ENCODE data around the gene FUCA1.

The FUCA1 gene

DNA sequence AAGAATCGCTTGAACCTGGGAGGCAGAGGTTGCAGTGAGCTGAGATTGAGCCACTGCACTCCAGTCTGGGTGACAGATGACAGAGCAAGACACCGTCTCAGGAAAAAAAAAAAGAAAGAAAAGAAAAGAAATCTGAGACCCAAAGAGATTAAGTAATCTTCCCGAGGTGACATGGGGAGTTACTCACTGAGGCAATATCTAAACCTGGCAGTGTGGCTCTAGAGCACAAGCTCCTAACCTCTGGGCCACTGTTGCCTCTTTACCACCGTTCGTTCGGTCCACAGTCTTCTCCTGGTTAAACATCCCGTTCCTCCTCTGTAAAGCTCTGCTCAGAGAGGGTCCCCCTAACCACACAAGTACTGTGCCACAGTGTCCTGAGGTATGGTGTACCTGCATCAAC is 44.3 kb downstream of the FUCA1 start:
- CTCF ChIA-PET, result interaction anchor here (0.8 to 12.2 kb wide), 6 partner anchors 10 to 52 kb away, joined by 3 to 134 read pairs (median 4); no protein-coding TSS in a partner anchor
- POLR2A ChIA-PET, result no interaction called here
- no peak for DNase-seq (ENCODE audit: low read depth, low spot score)
- TF ChIP-seq, protein P1, sequence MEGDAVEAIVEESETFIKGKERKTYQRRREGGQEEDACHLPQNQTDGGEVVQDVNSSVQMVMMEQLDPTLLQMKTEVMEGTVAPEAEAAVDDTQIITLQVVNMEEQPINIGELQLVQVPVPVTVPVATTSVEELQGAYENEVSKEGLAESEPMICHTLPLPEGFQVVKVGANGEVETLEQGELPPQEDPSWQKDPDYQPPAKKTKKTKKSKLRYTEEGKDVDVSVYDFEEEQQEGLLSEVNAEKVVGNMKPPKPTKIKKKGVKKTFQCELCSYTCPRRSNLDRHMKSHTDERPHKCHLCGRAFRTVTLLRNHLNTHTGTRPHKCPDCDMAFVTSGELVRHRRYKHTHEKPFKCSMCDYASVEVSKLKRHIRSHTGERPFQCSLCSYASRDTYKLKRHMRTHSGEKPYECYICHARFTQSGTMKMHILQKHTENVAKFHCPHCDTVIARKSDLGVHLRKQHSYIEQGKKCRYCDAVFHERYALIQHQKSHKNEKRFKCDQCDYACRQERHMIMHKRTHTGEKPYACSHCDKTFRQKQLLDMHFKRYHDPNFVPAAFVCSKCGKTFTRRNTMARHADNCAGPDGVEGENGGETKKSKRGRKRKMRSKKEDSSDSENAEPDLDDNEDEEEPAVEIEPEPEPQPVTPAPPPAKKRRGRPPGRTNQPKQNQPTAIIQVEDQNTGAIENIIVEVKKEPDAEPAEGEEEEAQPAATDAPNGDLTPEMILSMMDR (IDR thresholded peaks at IDR 0.05; ENCODE audit: insufficient read depth, low read length, missing control alignments), result no peak
- no peak overlapping the region; the same call in 1 of the 2 replicates for H3K4me3 ChIP-seq (ENCODE audit: low read depth, low read length)

DNA sequence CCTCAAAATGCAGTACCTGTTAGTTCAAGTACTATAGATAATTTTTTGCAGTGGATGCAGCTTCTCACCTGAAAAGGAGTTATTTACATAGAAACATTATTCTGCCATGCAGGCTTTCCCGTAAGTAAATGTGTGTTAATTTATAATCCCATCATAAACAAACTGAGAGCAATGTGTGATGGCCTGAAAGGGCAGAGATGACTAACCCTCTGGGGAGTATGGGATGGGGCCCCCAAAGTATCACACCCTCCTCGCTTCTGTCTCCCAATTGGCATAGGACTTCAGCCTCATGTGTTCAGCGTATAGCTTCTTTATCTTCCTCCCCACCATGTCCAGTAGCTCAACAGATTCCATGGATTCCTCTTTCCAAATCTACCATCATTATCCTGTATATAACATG is 50.5 kb downstream of the FUCA1 start:
- no peak overlapping the region for H3K4me3 ChIP-seq (ENCODE audit: low read depth, low read length)
- DNase-seq (ENCODE audit: low read depth, low spot score), result no peak
- TF ChIP-seq, protein P1 (IDR thresholded peaks at IDR 0.05; ENCODE audit: insufficient read depth, low read length, missing control alignments), result no peak
- CTCF ChIA-PET, result interaction anchor here (1.1 to 12.2 kb wide), 3 partner anchors 10 to 99 kb away, joined by 3 to 134 read pairs (median 5); no protein-coding TSS in a partner anchor
- POLR2A ChIA-PET, result no interaction called here

DNA sequence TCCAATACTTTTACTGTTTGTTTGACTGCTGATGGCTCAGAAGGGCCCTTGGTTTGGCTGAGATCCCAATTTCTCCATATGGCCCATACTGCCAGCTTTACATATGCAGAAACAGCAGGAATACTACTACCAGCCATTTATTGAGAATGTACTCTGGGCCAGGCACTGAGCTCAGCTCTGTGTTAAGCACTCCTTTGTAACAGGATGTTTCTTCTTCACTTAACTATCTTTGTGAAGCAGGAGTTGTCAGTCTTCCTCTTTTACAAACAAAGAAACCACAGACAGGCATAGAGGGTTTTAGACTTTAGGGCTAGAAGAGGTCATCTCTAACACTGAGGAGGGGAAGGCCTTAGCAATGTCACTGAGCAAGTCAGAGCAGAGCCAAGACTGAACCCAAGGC is 51.2 kb downstream of the FUCA1 start:
- CTCF ChIA-PET, result interaction anchor here (1.1 to 12.2 kb wide), 3 partner anchors 9 to 99 kb away, joined by 3 to 134 read pairs (median 5); no protein-coding TSS in a partner anchor
- H3K4me3 ChIP-seq (ENCODE audit: low read depth, low read length), result no peak overlapping the region
- TF ChIP-seq, protein P1 (IDR thresholded peaks at IDR 0.05; ENCODE audit: insufficient read depth, low read length, missing control alignments), result no peak
- DNase-seq (ENCODE audit: low read depth, low spot score), result no peak
- POLR2A ChIA-PET, result interaction anchor here (0.9 kb wide), 1 partner anchor 9 kb away, joined by 3 read pairs; the partner anchor contains the start of gene HMGCL

DNA sequence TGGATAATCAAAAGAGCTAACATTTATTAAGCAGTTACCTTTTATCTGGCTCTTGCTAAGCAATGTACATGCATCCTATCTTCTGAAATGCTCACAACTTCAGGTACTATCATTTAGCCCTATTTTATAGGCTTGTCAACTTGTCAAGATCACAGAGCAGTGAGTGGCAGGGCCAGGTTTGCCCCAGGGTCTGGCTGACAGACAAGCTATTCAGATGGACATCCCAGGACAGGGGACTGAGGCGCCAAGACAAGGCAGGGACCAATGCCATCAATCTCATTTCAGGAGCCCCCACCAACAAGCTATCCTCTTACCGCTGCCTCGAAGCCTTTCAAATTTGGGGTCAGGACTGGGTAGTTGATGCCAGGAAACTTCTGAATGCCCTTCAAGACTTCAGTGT is 51.7 kb downstream of the FUCA1 start:
- DNase-seq (ENCODE audit: low read depth, low spot score), result no peak
- ChIA-PET CTCF (interaction anchor here (12.2 kb wide), 1 partner anchor 9 kb away, joined by 134 read pairs; no protein-coding TSS in a partner anchor), POLR2A (interaction anchor here (0.9 kb wide), 1 partner anchor 9 kb away, joined by 3 read pairs; the partner anchor contains the start of gene HMGCL)
- H3K4me3 ChIP-seq (ENCODE audit: low read depth, low read length), result no peak overlapping the region
- TF ChIP-seq, protein P1 (IDR thresholded peaks at IDR 0.05; ENCODE audit: insufficient read depth, low read length, missing control alignments), result no peak

DNA sequence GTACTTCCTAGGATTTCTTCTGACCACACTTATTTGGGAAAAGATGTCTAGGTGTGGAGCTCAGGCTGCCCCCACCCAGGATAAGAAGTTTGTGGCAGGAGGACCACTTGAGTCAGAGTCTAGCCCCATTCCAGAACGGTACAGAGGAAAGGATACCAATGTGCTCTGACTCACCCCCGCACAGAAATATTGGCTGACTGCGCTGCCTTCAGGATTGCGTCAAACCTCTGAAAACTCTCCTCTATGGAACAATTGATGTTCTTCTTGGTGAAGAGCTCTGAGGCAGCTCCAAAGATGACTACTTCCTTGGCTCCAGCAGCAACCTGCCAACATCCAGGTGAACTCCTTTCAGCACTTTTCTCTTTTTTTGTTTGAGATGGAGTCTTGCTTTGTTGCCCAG is 54.1 kb downstream of the FUCA1 start:
- H3K4me3 ChIP-seq (ENCODE audit: low read depth, low read length), result no peak overlapping the region
- CTCF ChIA-PET, result interaction anchor here (1.2 to 5.6 kb wide), 4 partner anchors 10 to 103 kb away, joined by 3 to 30 read pairs (median 4); no protein-coding TSS in a partner anchor

More for the DNA sequence above, 54.1 kb downstream of the FUCA1 start:
- DNase-seq (ENCODE audit: low read depth, low spot score), result no peak
- TF ChIP-seq, protein P1 (IDR thresholded peaks at IDR 0.05; ENCODE audit: insufficient read depth, low read length, missing control alignments), result no peak
- POLR2A ChIA-PET, result no interaction called here

All from AG04449 (cell line).